Measurements from ENCODE around the gene PANX1.

The PANX1 gene

GRCh38 chr11:94186342-94187203 lies 57.9 kb downstream of the PANX1 start:
- no peak for DNase-seq

GRCh38 chr11:94193288-94193687 lies 64.6 kb downstream of the PANX1 start:
- DNase-seq: no peak

DNA sequence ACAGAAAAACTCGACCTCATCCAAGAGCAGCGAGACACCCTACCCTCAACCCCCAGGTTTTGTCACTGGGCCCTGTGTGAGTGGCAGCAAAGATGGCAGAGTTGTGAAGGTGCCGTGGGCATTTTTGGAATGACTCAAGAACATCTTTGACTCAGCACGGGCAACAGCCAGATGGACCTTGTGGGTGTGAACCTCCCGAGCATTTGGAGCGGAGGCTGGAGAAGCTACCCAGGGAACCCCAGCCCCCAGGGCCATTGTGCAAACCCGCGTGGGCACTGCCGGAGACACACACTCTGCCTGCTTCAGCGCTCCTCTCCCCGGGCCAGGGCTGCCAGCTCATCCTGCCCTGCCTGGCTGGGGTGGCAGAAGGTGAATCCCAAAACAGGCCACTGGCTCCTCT lies 66.1 kb downstream of the PANX1 start:
- DNase-seq: no peak

- no peak for DNase-seq
These were observed 67.7 kb downstream of the PANX1 start for GRCh38 chr11:94196363-94196762.

- DNase-seq: no peak
These were observed 70.1 kb downstream of the PANX1 start for GRCh38 chr11:94198718-94199117.

DNA sequence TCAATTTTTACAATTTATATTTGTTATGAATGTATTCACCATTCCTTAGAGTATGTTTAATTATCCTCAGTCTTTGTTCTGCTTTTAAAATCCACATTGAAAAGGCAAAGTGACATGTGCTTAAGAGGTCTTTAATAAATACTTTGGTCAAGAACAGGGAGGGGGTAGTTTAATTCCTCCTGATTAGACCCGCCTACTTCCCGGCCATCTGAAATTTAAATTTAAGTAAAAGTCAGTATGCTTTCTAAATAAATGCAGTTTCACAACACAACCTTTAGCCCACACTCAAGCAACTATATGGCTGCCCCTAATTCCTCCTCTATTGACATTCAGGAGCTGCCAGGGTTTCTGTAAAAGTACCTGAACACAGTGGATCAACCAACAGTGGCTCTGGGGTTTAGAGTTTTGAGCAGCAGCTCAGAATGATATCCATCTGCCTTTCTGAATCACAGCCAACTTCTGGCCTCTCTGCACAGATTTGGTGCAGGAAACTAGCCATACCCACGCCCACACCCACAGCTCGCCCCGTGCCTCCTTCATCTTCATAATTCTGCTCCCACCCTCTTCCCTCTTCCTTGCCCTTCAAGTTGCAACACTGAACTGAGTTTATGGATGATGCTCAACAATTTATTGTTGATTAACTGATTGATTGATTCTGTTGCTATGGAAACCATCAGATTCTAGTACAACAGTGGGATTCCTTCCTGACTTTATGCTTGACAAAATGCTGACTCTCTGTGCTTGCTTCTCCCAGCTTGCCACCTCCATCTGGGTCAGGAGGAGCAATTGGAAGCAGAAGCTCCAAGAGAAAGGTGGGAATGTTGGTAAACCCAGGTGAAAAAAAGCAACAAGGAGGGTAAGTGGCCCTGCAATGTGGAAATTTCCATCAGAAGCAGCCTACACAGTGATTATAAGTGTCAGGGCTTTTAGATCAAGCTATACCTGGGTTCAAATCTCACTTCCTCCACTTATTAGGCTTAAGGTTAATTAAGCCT lies 70.8 kb downstream of the PANX1 start:
- DNase-seq: no peak

- no peak for DNase-seq
These were observed 72.4 kb downstream of the PANX1 start for GRCh38 chr11:94201004-94201465.

GRCh38 chr11:94203070-94203469 lies 74.4 kb downstream of the PANX1 start:
- DNase-seq: no peak

DNA sequence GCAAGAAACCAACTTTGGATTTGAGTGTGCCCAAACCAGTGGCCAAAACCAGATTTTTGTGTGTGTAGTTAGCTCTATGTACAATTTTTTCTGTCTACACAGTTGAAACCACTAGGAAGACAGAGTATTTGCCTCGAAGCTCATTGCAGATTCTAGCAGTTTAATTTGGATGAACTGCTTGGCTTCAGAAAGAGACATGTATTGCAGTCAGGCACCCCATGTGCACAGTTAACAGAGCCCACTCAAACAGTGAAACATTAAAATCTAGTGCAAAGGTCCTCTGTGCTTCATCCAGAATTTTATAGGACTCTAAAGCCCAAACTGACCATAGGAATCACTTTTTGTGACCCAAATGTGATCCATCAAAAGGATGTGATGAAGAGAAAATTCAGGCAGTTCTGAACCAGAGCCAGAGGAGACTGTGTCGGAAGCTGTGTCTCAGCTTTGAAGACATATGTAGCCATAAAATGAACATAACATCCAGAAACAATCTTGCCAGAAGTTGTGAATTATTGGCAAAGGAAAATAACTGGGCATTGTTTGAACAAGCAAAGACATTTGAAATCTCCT lies 82.7 kb downstream of the PANX1 start:
- DNase-seq: no peak

DNA sequence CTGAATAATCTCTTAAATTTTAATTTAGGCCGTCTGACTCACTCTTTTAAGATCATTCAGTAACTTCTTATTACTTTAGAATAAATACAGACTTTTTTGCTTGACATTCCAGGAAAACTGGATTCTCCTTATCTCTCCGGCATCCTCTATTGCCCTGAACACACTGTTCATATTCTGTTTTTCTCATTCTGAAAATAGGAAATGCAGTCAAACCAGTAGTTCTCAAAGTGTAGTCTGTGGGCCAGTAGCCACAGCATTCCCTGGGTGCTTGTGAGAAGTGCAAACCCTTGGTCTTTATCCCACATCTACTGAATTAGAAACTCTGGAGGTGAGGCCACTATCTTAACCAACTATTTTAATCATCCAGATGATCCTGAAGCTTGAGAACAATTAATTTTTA lies 84.3 kb downstream of the PANX1 start:
- DNase-seq: no peak

GRCh38 chr11:94217705-94218104 lies 89.1 kb downstream of the PANX1 start:
- no peak for DNase-seq

DNA sequence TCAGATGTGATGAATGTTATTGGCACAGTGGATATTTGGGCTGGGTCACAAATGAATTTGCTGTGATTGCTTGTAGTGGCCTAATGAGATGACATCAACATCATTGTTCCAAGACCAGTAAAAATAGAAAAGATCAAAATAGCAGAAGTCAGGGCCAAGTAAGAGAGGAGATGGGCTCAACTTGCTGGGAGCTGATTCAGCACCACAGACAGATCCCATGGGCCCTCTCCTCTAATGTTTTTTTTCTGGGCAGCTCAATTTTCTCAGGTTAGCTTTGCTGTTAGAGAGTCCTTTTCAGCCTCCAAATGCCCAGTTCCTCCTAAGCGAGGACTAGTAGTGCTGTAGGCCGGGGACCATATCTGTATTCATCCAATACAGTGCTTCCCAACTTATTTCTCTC lies 89.7 kb downstream of the PANX1 start:
- no peak for DNase-seq

GRCh38 chr11:94219771-94220170 lies 91.1 kb downstream of the PANX1 start:
- DNase-seq: no peak

- no peak for DNase-seq
These were observed 95.4 kb downstream of the PANX1 start for GRCh38 chr11:94224078-94224477.
